IMR-90 (cell line): ENCODE results near the gene ORMDL2. TPM values are rescaled to one million over a fixed set of nuclear protein-coding genes. Genes with fewer than 3 reads are reported as not detected.

Source experiments
- ATAC-seq: fragments of 200-7000 bp; cut with Tn5 transposase; 2 replicates; pipeline ENCODE4 v1.9.1; 2020; ENCODE audit warnings: low read depth, mild to moderate bottlenecking, moderate library complexity
- BruUV-seq: library from RNA; stranded (reverse); fragments of 400-500 nt; replicated peaks from 2 replicates; lab custom pipeline; 2021; lab: Mats Ljungman, UMichigan
- CTCF ChIA-PET: fragments of 300-600 bp; formaldehyde crosslinking; extraction: SDS; loops from one replicate; lab custom pipeline; 2021; ENCODE audit warnings: antibody characterized with exemption; lab: Yijun Ruan, JAX
- POLR2A ChIA-PET: fragments of 300-600 bp; sonication (Branson Sonifier 250); formaldehyde crosslinking; loops from one replicate; lab custom pipeline; 2022; ENCODE audit warnings: antibody characterized with exemption; ENCODE audit not compliant: unreplicated experiment; lab: Charles Lee
- DNase-seq: peaks from one replicate; pipeline ENCODE4 v3.0.0; 2013
- H2AFZ ChIP-seq: replicated peaks from 2 replicates; pipeline ENCODE3; 2013; ENCODE audit warnings: low read length, mild to moderate bottlenecking; ENCODE audit not compliant: poor library complexity
- H2AK5ac ChIP-seq: 2 replicates; pipeline ENCODE4 v1.6.1; 2013; ENCODE audit warnings: low read depth, low read length, inconsistent platforms
- H2AK9ac ChIP-seq: replicated peaks from 2 replicates; pipeline ENCODE3; 2013; ENCODE audit warnings: mild to moderate bottlenecking, low read depth, low read length, moderate library complexity; ENCODE audit not compliant: poor library complexity
- H2BK120ac ChIP-seq: 2 replicates; pipeline ENCODE4 v1.6.1; 2013; ENCODE audit warnings: low read depth, low read length, inconsistent platforms
- H2BK15ac ChIP-seq: 3 replicates; pipeline ENCODE4 v1.6.1; 2013; ENCODE audit warnings: low read depth, low read length, inconsistent platforms
- H2BK20ac ChIP-seq: 2 replicates; pipeline ENCODE4 v1.6.1; 2013; ENCODE audit warnings: low read depth, mild to moderate bottlenecking, inconsistent platforms, low read length, moderate library complexity
- H2BK5ac ChIP-seq: 2 replicates; pipeline ENCODE4 v1.6.1; 2013; ENCODE audit warnings: mild to moderate bottlenecking, low read depth, low read length, inconsistent platforms; ENCODE audit not compliant: poor library complexity, severe bottlenecking
- H3K14ac ChIP-seq: replicated peaks from 2 replicates; pipeline ENCODE4 v1.6.1; 2013; ENCODE audit warnings: low read depth, low read length, inconsistent platforms
- H3K18ac ChIP-seq: 2 replicates; pipeline ENCODE4 v1.6.1; 2013; ENCODE audit warnings: low read depth, low read length, control low read depth
- H3K23ac ChIP-seq: 2 replicates; pipeline ENCODE4 v1.6.1; 2013; ENCODE audit warnings: low read depth, low read length, inconsistent platforms
- H3K27ac ChIP-seq: 2 replicates; pipeline ENCODE4 v1.5.1; 2013; ENCODE audit warnings: mild to moderate bottlenecking, control low read depth, low read length; ENCODE audit not compliant: insufficient read depth
- H3K27me3 ChIP-seq: 2 replicates; pipeline ENCODE4 v1.6.1; 2013; ENCODE audit warnings: low read length; ENCODE audit not compliant: control insufficient read depth, insufficient read depth
- H3K36me3 ChIP-seq: 2 replicates; pipeline ENCODE4 v1.6.1; 2013; ENCODE audit warnings: low read length, mixed read lengths; ENCODE audit not compliant: control insufficient read depth, insufficient read depth
- H3K4ac ChIP-seq: 2 replicates; pipeline ENCODE4 v1.6.1; 2013; ENCODE audit warnings: low read depth, low read length, inconsistent platforms
- H3K4me1 ChIP-seq: 2 replicates; pipeline ENCODE4 v1.6.1; 2013; ENCODE audit warnings: low read length, mixed read lengths; ENCODE audit not compliant: control insufficient read depth, insufficient read depth
- H3K4me2 ChIP-seq: 2 replicates; pipeline ENCODE4 v1.6.1; 2013; ENCODE audit warnings: low read depth, mild to moderate bottlenecking, control low read depth, low read length, moderate library complexity
- H3K4me3 ChIP-seq: 2 replicates; pipeline ENCODE4 v1.5.1; 2013; ENCODE audit warnings: low read depth, mild to moderate bottlenecking, control low read depth, low read length, moderate library complexity; ENCODE audit not compliant: insufficient read depth
- H3K56ac ChIP-seq: 2 replicates; pipeline ENCODE4 v1.6.1; 2013; ENCODE audit warnings: low read length, inconsistent platforms; ENCODE audit not compliant: insufficient read depth; ENCODE audit errors: extremely low read depth
- H3K79me1 ChIP-seq, 2 experiments: 2 replicates each; pipeline ENCODE4 v1.6.1; 2013; ENCODE audit warnings: low read length in 2 of 2, inconsistent platforms in 1 of 2, low read depth in 1 of 2
- H3K9ac ChIP-seq: 2 replicates; pipeline ENCODE4 v1.6.1; 2013; ENCODE audit warnings: low read depth, low read length, control low read depth
- H3K9me1 ChIP-seq: 2 replicates; pipeline ENCODE4 v1.6.1; 2013; ENCODE audit warnings: low read length, inconsistent platforms; ENCODE audit not compliant: insufficient read depth
- H3K9me3 ChIP-seq: 2 replicates; pipeline ENCODE4 v1.6.1; 2013; ENCODE audit warnings: low read length; ENCODE audit not compliant: control insufficient read depth, insufficient read depth
- H4K20me1 ChIP-seq: 2 replicates; pipeline ENCODE4 v1.6.1; 2013; ENCODE audit warnings: low read length, inconsistent platforms; ENCODE audit not compliant: insufficient read depth
- H4K5ac ChIP-seq: 2 replicates; pipeline ENCODE4 v1.6.1; 2013; ENCODE audit warnings: mild to moderate bottlenecking, low read depth, low read length, control low read depth
- H4K8ac ChIP-seq, 2 experiments: 2 replicates each; pipeline ENCODE4 v1.6.1; 2013; ENCODE audit warnings: low read depth in 2 of 2, low read length in 2 of 2, control low read depth in 1 of 2, inconsistent platforms in 1 of 2
- H4K91ac ChIP-seq: 2 replicates; pipeline ENCODE4 v1.6.1; 2013; ENCODE audit warnings: low read depth, low read length, inconsistent platforms; ENCODE audit not compliant: insufficient read depth
- BHLHE40 ChIP-seq: fragments of 150-350 bp; IDR thresholded peaks from 2 replicates; pipeline ENCODE4 v1.6.1; 2016; ENCODE audit warnings: mild to moderate bottlenecking, low read depth, low read length
- CEBPB ChIP-seq: IDR thresholded peaks from 2 replicates; pipeline ENCODE4 v1.6.1; 2012; ENCODE audit warnings: low read depth, low read length, improper control_type of control experiment
- CTCF ChIP-seq: conservative IDR thresholded peaks from 2 replicates; pipeline ENCODE4 v1.5.1; 2012; ENCODE audit warnings: mild to moderate bottlenecking, low read depth, low read length, improper control_type of control experiment
- ELK1 ChIP-seq: fragments of 150-350 bp; IDR thresholded peaks from 2 replicates; pipeline ENCODE4 v1.6.1; 2016; ENCODE audit warnings: low read depth, mild to moderate bottlenecking, low read length, moderate library complexity, borderline replicate concordance
- FOS ChIP-seq: fragments of 150-350 bp; IDR thresholded peaks from 2 replicates; pipeline ENCODE4 v1.6.1; 2016; ENCODE audit warnings: low read depth, low read length
- MAFK ChIP-seq: IDR thresholded peaks from 2 replicates; pipeline ENCODE4 v1.6.1; 2012; ENCODE audit warnings: low read depth, low read length, improper control_type of control experiment
- MAZ ChIP-seq: IDR thresholded peaks from 2 replicates; pipeline ENCODE4 v1.6.1; 2012; ENCODE audit warnings: low read depth, mild to moderate bottlenecking, low read length, improper control_type of control experiment, moderate library complexity, borderline replicate concordance
- MXI1 ChIP-seq: IDR thresholded peaks from 2 replicates; pipeline ENCODE4 v1.6.1; 2012; ENCODE audit warnings: low read depth, mild to moderate bottlenecking, low read length, moderate library complexity, borderline replicate concordance
- NFE2L2 ChIP-seq: fragments of 150-350 bp; IDR thresholded peaks from 2 replicates; pipeline ENCODE4 v1.6.1; 2016; ENCODE audit warnings: low read depth, mild to moderate bottlenecking, low read length
- POLR2A ChIP-seq: IDR thresholded peaks from 2 replicates; pipeline ENCODE4 v1.6.1; 2012; ENCODE audit warnings: mild to moderate bottlenecking, low read depth, low read length
- RCOR1 ChIP-seq: IDR thresholded peaks from 2 replicates; pipeline ENCODE4 v1.6.1; 2012; ENCODE audit warnings: mild to moderate bottlenecking, low read length, improper control_type of control experiment; ENCODE audit not compliant: insufficient replicate concordance
- RFX5 ChIP-seq: IDR thresholded peaks from 2 replicates; pipeline ENCODE4 v1.8.0; 2012; ENCODE audit warnings: low read depth, mild to moderate bottlenecking, low read length, moderate library complexity
- SMC3 ChIP-seq: fragments of 150-350 bp; IDR thresholded peaks from 2 replicates; pipeline ENCODE4 v1.6.1; 2016; ENCODE audit warnings: low read depth, mild to moderate bottlenecking, antibody characterized with exemption, low read length, moderate library complexity
- dilution Hi-C: fragments of 300-500 bp; cut with HindIII; formaldehyde crosslinking; loops from one replicate; pipeline ENCODE4 v1.14.3; 2018; ENCODE audit warnings: low sequenced_read_pairs; ENCODE audit not compliant: unreplicated experiment
- in situ Hi-C: fragments of 300-500 bp; cut with MboI; formaldehyde crosslinking; loops from 3 replicates; pipeline ENCODE4 v1.14.3; 2019; ENCODE audit warnings: low sequenced_read_pairs, inconsistent platforms, mixed read lengths
- intact Hi-C: fragments of 100-400 bp; cut with micrococcal nuclease; formaldehyde crosslinking; loops from 2 replicates; pipeline ENCODE4 v1.10.0; 2022
- polyA plus RNA-seq, 3 experiments: library from polyadenylated mRNA; depleted of rRNA; stranded (reverse); fragments of >200 nt; gene quantifications; 2 replicates each; pipeline ENCODE4 v1.2.3, GENCODE V29; 2012; ENCODE audit warnings: low replicate concordance in 1 of 3
- total RNA-seq: library from RNA; depleted of rRNA; stranded (reverse); fragments of >200 nt; gene quantifications from 2 replicates; pipeline ENCODE4 v1.2.3, GENCODE V29; 2012

Gene ORMDL2
- total and polyA plus RNA-seq, 2 of the 4 experiments (the other 2 are of a cell fraction) = 20.4 to 39.7 TPM

DNA sequence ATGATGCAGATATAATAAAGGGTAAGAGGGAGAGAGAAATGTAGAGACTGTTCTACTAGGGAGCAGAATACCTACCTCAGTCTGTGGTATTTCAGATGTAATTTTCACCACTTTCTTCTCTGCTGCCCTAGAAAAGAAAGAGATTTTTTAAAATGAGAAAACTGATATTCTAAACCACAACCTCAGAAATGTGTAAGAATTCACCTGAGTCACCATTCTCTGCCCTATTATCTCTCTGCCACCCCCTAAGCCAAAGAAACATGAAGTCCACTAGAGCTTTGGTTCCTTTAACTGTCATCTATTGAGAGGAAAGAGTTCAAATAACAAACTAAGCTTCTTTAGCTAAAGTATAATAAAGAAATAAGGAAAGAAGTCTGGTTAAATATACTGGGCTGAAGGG is 21.9 kb upstream of the ORMDL2 start:
- POLR2A ChIA-PET = no interaction called here
- dilution Hi-C loops = no loop called here
- H3K36me3 ChIP-seq = peaks cover 33% of the 10 kb centered on the region

More for the DNA sequence above, 21.9 kb upstream of the ORMDL2 start:
- no peaks in the 10 kb centered on the region; the same call in 1 of the 2 replicates for H3K4me1 ChIP-seq
- no TSS peak for BruUV-seq
- DNase-seq = no peak
- no peak overlapping the region for H4K8ac ChIP-seq
- H3K27me3 ChIP-seq = no peaks in the 10 kb centered on the region
- no peak overlapping the region for H2BK15ac ChIP-seq
- peaks cover 5% of the 10 kb centered on the region for H4K20me1 ChIP-seq
- no peak overlapping the region for H3K18ac ChIP-seq
- H4K91ac ChIP-seq = no peak overlapping the region
- no peak overlapping the region for H3K56ac ChIP-seq
- no peaks in the 10 kb centered on the region for H3K9me1 ChIP-seq
- no peak overlapping the region for H3K4me3 ChIP-seq
- no peak overlapping the region for H4K5ac ChIP-seq
- ATAC-seq = no peak
- H3K23ac ChIP-seq = no peak overlapping the region
- H2AK5ac ChIP-seq = no peak overlapping the region
- H2BK20ac ChIP-seq = no peak overlapping the region
- H3K27ac ChIP-seq = no peak overlapping the region
- no peak overlapping the region for H2AK9ac ChIP-seq
- intact Hi-C loops (no loop called here), in situ Hi-C loops (no loop called here)
- no peak overlapping the region for H3K9ac ChIP-seq
- no peak overlapping the region for H2AFZ ChIP-seq
- H3K9me3 ChIP-seq = no peaks in the 10 kb centered on the region
- H3K79me1 ChIP-seq = peaks cover 27 to 28% of the 10 kb centered on the region in 2 experiments
- H3K4me2 ChIP-seq = no peak overlapping the region
- no peak overlapping the region for H2BK5ac ChIP-seq
- no peak for TF ChIP-seq CEBPB
- TF ChIP-seq CTCF = no peak
- TF ChIP-seq FOS = no peak
- no peak for TF ChIP-seq NFE2L2
- no peak for TF ChIP-seq SMC3
- no peak for TF ChIP-seq MAFK
- TF ChIP-seq MAZ = no peak
- TF ChIP-seq ELK1 = no peak
- no peak for TF ChIP-seq MXI1
- no peak for TF ChIP-seq RFX5
- no peak for TF ChIP-seq RCOR1
- no peak for TF ChIP-seq BHLHE40
- no peak for TF ChIP-seq POLR2A
- H3K4ac ChIP-seq = no peak overlapping the region
- no peak overlapping the region for H2BK120ac ChIP-seq
- CTCF ChIA-PET = interaction anchor here (0.6 kb wide), 1 partner anchor 330 kb away, joined by 3 read pairs; no protein-coding TSS in a partner anchor
- no peak overlapping the region for H3K14ac ChIP-seq
